GM21367 (cell line): ENCODE data around the gene INPPL1.
"Not testable (repeated sequence)": the region's sequence is repeated elsewhere in the genome, so short reads cannot be mapped to it uniquely, and the experiment has no call there.

Experiments used
- ATAC-seq: cut with Tn5 transposase; IDR thresholded peaks from one replicate; pipeline ENCODE4 v1.9.1; 2021; ENCODE audit not compliant: unreplicated experiment

The INPPL1 gene

GRCh38 chr11:72224564-72225410, at the start of gene INPPL1:
Gene INPPL1 (plus strand): TSS chr11:72224767. CDS start chr11:72224985, 218 bp downstream.
- no peak for ATAC-seq

DNA sequence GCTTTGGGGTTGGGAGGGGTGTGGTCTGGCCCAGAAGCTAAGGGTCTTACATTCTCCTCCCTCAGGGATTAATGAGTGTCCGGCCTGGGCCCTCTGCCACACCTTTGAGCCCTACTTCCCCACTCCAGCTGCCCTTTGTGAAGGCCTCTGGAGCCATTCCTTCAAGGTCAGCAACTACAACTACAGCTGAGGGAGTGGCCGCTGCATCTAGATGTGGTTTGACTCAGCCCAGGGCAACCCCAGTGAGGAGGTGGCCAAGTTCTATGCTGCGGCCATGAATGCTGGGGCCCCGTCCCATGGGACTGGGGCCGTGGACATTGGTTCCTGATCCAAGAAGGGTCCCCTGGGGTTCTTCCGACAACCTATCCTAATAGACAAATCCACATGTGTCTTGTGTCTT, 46.9 kb upstream of the INPPL1 start:
- ATAC-seq: no peak

DNA sequence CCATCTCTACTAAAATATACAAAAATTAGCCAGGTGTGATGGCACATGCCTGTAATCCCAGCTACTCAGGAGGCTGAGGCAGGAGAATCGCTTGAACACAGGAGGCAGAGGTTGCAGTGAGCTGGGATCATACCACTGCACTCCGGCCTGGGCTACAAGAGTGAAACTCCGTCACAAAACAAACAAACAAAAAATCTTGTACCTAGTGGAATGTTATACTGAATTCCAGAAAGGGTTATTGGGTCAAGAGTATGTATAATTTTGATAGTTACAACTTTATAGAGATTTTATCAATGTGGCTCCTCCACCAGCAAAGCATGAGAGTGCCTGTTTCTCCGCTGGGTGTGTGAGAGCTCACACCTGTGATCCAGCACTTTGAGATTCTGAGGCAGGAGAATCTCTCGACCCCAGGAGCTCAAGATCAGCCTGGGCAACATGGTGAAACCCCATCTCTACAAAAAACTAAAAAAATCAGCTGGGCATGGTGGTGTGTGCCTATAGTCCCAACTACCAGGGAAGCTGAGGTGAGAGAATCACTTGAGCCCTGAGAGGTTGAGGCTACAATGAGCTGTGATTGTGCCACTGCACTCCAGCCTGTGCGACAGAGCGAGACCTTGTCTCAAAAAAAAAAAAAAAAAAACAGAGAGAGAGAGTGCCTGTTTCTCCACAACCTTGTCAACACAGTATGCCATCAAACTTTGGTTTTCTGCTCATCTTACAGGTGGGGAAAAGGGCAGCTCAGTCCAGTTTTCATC, 45.3 kb upstream of the INPPL1 start:
- no peak for ATAC-seq

- ATAC-seq: no peak
Measured at GRCh38 chr11:72179804-72180396, 44.7 kb upstream of the INPPL1 start.

DNA sequence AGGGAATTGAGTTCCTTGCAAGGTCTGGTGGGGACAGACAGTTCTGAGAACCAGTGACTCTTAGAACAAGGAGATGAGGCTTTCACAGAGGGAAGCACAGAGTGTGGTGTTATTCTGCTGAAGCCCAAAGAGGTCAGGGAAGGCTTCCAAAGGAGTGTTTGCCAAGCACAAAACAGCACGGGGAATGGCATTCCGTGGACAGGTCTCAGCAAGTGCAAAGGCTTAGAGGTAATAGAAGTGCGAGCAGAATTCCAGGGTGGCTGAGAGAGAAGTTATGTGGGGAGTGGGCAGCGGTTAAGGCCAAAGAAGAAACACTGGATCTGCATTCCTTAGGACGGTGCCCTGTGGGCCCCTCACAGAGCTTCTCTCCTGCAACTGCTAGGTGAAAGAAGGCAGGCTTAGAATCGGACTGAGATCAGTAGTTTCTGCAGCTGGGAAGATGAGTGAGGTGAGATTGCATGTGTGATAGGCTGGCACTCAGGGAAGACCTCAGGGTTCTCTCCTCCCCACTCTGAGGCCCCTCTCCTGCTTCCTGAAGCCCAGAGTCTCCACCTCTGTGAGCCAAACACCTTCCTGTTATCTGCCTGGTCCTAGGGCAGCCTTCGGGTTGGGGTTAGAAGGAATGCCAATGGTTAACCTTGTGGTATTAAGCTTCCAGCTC, 43.5 kb upstream of the INPPL1 start:
- ATAC-seq: not testable (repeated sequence)

GRCh38 chr11:72181553-72181958, 43.0 kb upstream of the INPPL1 start:
- ATAC-seq: not testable (repeated sequence)

GRCh38 chr11:72188267-72188666, 36.3 kb upstream of the INPPL1 start:
- no peak for ATAC-seq

- no peak for ATAC-seq
Measured at GRCh38 chr11:72189455-72190250, 34.9 kb upstream of the INPPL1 start.

- no peak for ATAC-seq
Measured at GRCh38 chr11:72190631-72191071, 33.9 kb upstream of the INPPL1 start.

DNA sequence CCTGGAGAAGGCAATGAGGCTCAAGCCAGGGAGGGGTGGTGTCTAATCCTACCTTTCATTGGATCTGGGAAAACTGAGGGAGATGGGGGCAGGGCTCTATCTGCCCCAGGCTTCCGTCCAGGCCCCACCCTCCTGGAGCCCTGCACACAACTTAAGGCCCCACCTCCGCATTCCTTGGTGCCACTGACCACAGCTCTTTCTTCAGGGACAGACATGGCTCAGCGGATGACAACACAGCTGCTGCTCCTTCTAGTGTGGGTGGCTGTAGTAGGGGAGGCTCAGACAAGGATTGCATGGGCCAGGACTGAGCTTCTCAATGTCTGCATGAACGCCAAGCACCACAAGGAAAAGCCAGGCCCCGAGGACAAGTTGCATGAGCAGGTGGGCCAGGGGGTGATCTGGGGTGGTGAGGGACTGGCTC, 32.6 kb upstream of the INPPL1 start, which contains the start of gene FOLR1:
Gene FOLR1, plus strand, starts transcription at position 180 of the 421 bp plus-strand sequence. Its CDS starts 34 bp downstream, at position 214.
- ATAC-seq: no peak

DNA sequence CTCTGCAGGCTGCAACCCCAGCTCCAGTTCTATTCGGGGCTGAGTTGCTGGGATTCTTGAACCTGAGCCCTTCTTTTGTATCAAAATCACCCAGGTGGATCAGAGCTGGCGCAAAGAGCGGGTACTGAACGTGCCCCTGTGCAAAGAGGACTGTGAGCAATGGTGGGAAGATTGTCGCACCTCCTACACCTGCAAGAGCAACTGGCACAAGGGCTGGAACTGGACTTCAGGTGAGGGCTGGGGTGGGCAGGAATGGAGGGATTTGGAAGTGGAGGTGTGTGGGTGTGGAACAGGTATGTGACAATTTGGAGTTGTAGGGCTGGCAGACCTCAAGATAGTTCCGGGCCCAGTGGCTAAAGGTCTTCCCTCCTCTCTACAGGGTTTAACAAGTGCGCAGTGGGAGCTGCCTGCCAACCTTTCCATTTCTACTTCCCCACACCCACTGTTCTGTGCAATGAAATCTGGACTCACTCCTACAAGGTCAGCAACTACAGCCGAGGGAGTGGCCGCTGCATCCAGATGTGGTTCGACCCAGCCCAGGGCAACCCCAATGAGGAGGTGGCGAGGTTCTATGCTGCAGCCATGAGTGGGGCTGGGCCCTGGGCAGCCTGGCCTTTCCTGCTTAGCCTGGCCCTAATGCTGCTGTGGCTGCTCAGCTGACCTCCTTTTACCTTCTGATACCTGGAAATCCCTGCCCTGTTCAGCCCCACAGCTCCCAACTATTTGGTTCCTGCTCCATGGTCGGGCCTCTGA, 28.9 kb upstream of the INPPL1 start:
- no peak for ATAC-seq

- not testable (repeated sequence) for ATAC-seq
Measured at GRCh38 chr11:72201445-72201844, 23.1 kb upstream of the INPPL1 start.

- ATAC-seq: no peak
Measured at GRCh38 chr11:72202571-72202970, 22.0 kb upstream of the INPPL1 start.

- ATAC-seq: no peak
Measured at GRCh38 chr11:72203163-72203562, 21.4 kb upstream of the INPPL1 start.

DNA sequence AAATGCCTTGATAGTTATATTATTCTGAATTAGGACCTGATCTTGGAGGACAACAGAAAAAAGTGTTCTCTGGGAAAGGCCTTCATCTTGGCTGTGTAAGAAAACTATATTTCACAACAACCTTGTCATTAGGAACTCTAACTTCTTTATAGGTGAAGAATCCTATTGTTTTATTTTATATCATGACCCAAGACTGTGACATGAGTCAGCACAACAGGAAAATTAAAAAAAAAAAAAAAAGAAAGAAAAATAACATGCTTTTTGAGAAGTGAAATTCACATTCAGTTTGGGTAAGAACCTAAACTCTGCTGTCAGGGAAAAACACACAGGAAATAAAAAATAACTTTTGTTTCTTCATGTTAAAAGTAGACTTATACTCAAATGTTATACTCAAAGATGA, 19.7 kb upstream of the INPPL1 start:
- no peak for ATAC-seq

DNA sequence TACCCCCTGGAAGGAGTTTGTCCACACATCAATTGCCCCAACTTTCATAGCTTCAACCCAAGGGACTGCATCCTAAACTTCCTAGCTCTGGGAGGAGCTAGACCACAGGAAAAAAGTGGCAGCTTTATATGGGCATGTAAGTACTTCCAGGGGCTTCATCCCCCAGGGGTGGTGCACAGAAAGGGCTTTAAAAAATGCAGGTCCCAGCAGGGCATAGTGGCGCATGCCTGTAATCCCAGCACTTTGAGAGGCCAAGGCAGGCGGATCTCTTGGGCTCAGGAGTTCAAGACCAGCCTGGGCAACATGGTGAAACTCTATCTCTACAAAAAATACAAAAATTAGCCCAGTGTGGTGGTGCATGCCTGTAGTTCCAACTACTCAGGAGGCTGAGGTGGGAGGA, 17.8 kb upstream of the INPPL1 start:
- ATAC-seq: not testable (repeated sequence)

DNA sequence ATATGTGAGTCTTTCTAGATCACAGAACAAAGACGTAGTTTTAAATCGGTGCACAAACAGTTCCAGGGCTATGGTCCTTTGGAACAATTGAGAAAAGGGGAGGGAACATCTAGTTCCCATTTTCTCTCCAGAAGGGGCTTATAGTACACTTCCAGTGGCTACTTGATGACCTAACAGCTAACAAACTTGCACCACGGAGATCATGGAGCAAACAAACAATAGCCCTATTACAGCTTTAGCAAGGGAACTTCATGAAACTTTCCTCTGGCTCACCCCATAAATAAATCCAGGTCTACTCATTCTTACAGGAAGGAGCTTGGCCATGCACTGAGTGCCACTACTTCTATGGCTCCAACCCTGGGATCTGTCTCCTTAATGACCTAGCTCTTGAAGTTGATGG, 16.3 kb upstream of the INPPL1 start:
- ATAC-seq: no peak

DNA sequence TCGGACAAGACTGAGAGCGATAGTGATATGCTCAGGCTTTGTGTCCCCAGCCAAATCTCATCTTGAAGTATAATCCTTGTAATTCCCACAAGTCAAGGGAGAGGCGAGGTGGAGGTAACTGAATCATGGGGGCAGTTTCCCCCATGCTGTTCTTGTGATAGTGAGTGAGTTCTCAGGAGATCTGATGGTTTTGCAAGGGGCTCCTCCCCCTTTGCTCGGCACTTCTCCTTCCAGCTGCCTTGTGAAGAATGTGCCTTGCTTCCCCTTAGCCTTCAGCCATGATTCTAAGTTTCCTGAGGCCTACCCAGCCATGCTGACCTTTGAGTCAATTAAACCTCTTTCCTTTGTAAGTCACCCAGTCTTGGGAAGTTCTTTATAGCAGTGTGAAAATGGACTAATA, 15.5 kb upstream of the INPPL1 start:
- no peak for ATAC-seq

GRCh38 chr11:72216638-72217037, 7.9 kb upstream of the INPPL1 start, which contains the start of gene FOLR2:
Gene FOLR2 (plus strand): TSS chr11:72216794. CDS start chr11:72218585, 1,791 bp downstream.
- ATAC-seq: no peak
